Measurements from ENCODE around the gene MPDU1.

DNA sequence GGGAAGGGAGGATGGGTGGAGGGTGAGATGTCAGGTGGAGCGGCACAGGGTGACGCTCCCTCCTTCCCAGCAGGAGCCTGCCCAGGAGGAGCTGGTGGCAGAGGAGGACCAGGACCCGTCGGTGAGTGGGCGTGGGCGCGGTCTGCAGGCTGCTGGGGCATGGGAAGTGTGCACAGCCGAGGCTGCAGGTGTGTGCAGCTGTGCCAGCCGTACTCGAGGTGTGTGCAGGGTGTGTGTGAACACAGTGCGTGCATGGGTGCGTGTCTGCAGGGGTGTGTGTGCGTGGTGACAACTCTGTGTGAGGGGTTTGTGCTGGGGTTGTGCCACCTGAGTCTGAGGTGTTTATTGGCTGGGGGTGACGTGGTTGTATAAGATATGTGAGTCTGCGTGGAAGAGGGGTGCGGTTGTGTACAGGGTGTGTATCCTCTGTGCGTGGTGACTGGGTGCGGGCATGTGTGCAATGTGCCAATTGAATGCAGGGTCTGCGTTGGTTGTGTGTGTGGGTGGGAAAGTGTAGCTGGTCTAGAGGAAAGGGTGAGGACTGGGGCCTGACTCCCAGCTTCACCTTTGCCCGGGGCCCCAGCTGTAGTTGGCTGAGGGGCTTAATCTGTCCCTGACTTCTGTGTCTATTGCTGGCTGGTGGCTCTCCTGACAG lies 34.1 kb upstream of the MPDU1 start:
- TF ChIP-seq CTCF (optimal IDR thresholded peaks at IDR 0.05 in 1 of 3, IDR thresholded peaks at IDR 0.05 in 1 of 3, conservative IDR thresholded peaks at IDR 0.05 in 1 of 3; ENCODE audit: extremely low read depth in 1 of 3, insufficient read depth in 2 of 3, low read length in 3 of 3) (no peak), EZH2 (IDR thresholded peaks at IDR 0.05; ENCODE audit: low read length) (no peak)

All from keratinocyte (primary cell).